Prostate gland (tissue), 2 donors: ENCODE measurements around the gene LCN9. TPM values are rescaled to one million over a fixed set of nuclear protein-coding genes. Genes with fewer than 3 reads are reported as not detected.
"Not testable (repeated sequence)": the region's sequence is repeated elsewhere in the genome, so short reads cannot be mapped to it uniquely, and the experiment has no call there.

Experiments used
- DNase-seq: peaks from one replicate; pipeline ENCODE4 v3.0.0-alpha.2; 2019; ENCODE audit warnings: low spot score
- H3K27ac ChIP-seq, 2 donors: fragments of 200-600 bp; sonication (generic); 2 replicates each; pipeline ENCODE4 v1.5.1; 2017 to 2019
- H3K27me3 ChIP-seq: fragments of 200-600 bp; sonication (generic); replicated peaks from 2 replicates; pipeline ENCODE4 v1.5.1; 2019; ENCODE audit not compliant: insufficient read depth
- H3K36me3 ChIP-seq, 2 donors: fragments of 200-600 bp; sonication (generic); 1 replicate in 1 of 2; 2 replicates in 1 of 2; pipeline versions ENCODE4 v1.5.1 to v1.8.1; 2017 to 2019
- H3K4me1 ChIP-seq: fragments of 200-600 bp; sonication (generic); replicated peaks from 2 replicates; pipeline ENCODE4 v1.5.1; 2019
- H3K4me3 ChIP-seq, 2 donors: fragments of 200-600 bp; sonication (generic); 2 replicates each; pipeline ENCODE4 v1.5.1; 2017 to 2019
- H3K9me3 ChIP-seq: fragments of 200-600 bp; sonication (generic); 2 replicates; pipeline ENCODE4 v1.5.1; 2017
- CTCF ChIP-seq, 4 experiments: fragments of 200-600 bp in 2 of 4; fragments of 450-650 bp in 2 of 4; sonication (generic) in 2 of 4; IDR thresholded peaks; 1 replicate in 3 of 4; 2 replicates in 1 of 4; pipeline ENCODE4 v1.5.1; 2016 to 2019; ENCODE audit warnings: antibody characterized with exemption in 4 of 4, mild to moderate bottlenecking in 2 of 4, moderate library complexity in 2 of 4
- POLR2A ChIP-seq: fragments of 450-650 bp; IDR thresholded peaks from one replicate; pipeline ENCODE4 v1.6.1; 2016; ENCODE audit warnings: antibody characterized with exemption, mild to moderate bottlenecking
- POLR2AphosphoS5 ChIP-seq: sonication (generic); formaldehyde crosslinking; IDR thresholded peaks from one replicate; pipeline ENCODE4 v1.6.1; 2017; ENCODE audit warnings: antibody characterized with exemption
- WGBS: methylation state at CpG from one replicate; pipeline ENCODE4 v1.1.5; 2018; 5-methylcytosine and 5-hydroxymethylcytosine counted together
- intact Hi-C: fragments of 100-400 bp; cut with DNase I; formaldehyde crosslinking; loops from one replicate; pipeline ENCODE4 v1.14.2; 2022
- total RNA-seq, 2 donors: library from RNA; depleted of rRNA; stranded (reverse); fragments of >200 nt; gene quantifications; one replicate each; pipeline ENCODE4 v1.1.0, GENCODE V29; 2016

LCN9 gene
- total RNA-seq, 2 donors from 2014 or later: not detected

GRCh38 chr9:135666534-135667462, 3.7 kb downstream of the LCN9 start:
- H3K4me1 ChIP-seq: no peaks in the 10 kb centered on the region
- WGBS: 47% methylated on average over 29 of the region's 29 CpGs
- H3K4me3 ChIP-seq: no peak overlapping the region
- no peak overlapping the region for H3K27ac ChIP-seq
- peaks cover 3% of the 10 kb centered on the region for H3K27me3 ChIP-seq
- no peaks in the 10 kb centered on the region for H3K9me3 ChIP-seq
- TF ChIP-seq POLR2A (no peak), POLR2AphosphoS5 (no peak), CTCF (IDR thresholded peaks at IDR 0.05) (no peak)
- no peak for DNase-seq
- H3K36me3 ChIP-seq: no peaks in the 10 kb centered on the region
- intact Hi-C loops: no loop called here

DNA sequence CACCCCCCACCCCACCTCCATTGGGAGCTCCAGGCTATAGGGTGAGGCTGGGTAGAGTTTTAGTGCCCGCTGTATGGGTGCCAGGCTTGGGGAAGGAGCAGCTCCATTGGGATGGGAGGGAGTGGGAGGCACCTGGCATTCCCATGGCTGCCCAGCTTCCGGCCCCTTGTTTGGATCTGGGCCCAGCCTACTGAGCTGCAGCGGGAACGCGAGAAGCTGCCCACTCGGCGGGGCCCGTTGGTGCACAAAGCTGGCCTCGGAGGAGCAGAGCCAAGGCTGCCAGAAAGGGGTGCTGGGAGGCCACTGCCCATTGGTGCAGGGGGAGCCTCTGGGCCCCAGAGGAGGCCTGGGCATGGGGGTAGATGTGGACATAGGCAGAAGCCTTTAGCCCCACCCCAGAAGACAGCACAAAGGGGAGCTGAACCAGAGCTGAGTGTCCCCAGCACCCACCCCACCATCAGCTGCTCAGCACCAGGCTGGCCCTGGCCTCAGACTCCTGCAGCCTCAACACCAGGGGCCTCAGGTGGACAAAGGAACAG, 4.4 kb downstream of the LCN9 start:
- intact Hi-C loops: no loop called here
- H3K9me3 ChIP-seq: no peaks in the 10 kb centered on the region
- DNase-seq: no peak
- H3K27ac ChIP-seq: no peak overlapping the region
- 41% methylated on average over 9 of the region's 9 CpGs for WGBS
- no peak overlapping the region for H3K4me3 ChIP-seq
- H3K27me3 ChIP-seq: peaks cover 3% of the 10 kb centered on the region
- no peaks in the 10 kb centered on the region for H3K4me1 ChIP-seq
- TF ChIP-seq POLR2A (no peak), POLR2AphosphoS5 (no peak), CTCF (IDR thresholded peaks at IDR 0.05) (no peak)
- no peaks in the 10 kb centered on the region for H3K36me3 ChIP-seq

DNA sequence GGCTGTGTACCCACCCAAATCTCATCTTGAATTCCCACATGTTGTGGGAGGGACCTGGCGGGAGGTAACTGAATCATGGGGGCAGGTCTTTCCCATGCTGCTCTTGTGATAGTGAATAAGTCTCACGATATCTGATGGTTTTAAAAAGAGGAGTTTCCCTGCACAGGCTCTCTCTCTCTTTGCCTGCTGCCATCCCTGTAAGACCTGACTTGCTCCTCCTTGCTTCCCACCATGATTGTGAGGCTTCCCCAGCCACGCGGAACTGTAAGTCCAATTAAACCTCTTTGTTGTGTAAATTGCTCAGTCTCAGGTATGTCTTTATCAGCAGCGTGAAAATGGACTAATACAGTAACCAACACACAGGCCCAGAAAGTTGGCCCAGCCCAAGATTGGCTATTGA, 5.9 kb downstream of the LCN9 start:
- H3K9me3 ChIP-seq, H3K36me3 ChIP-seq, intact Hi-C loops, H3K27me3 ChIP-seq, H3K4me1 ChIP-seq, DNase-seq, H3K27ac ChIP-seq, H3K4me3 ChIP-seq: not testable (repeated sequence)
- 90% methylated on average over 5 of the region's 5 CpGs for WGBS

- 89% methylated on average over 6 of the region's 9 CpGs for WGBS
- Histone ChIP-seq H3K27ac (no peak overlapping the region), H3K4me3 (no peak overlapping the region), H3K4me1 (no peaks in the 10 kb centered on the region), H3K9me3 (no peaks in the 10 kb centered on the region), H3K27me3 (peaks cover 3% of the 10 kb centered on the region), H3K36me3 (no peaks in the 10 kb centered on the region)
- DNase-seq: no peak
- TF ChIP-seq POLR2A (no peak), POLR2AphosphoS5 (no peak), CTCF (IDR thresholded peaks at IDR 0.05) (no peak)
- intact Hi-C loops: no loop called here
These were observed 6.6 kb downstream of the LCN9 start for GRCh38 chr9:135669616-135670285.

GRCh38 chr9:135670721-135671590, 7.8 kb downstream of the LCN9 start:
- no peak for DNase-seq
- Histone ChIP-seq H3K27ac (no peak overlapping the region), H3K4me1 (no peaks in the 10 kb centered on the region), H3K27me3 (peaks cover 3% of the 10 kb centered on the region), H3K36me3 (no peaks in the 10 kb centered on the region), H3K9me3 (no peaks in the 10 kb centered on the region), H3K4me3 (no peak overlapping the region)
- no peak for TF ChIP-seq POLR2A
- TF ChIP-seq POLR2AphosphoS5: no peak
- no peak for TF ChIP-seq CTCF (IDR thresholded peaks at IDR 0.05)
- 84% methylated on average over 41 of the region's 41 CpGs for WGBS
- intact Hi-C loops: no loop called here
